Amygdala (tissue), 56 donors: Measurements from ENCODE around the gene SHF.

ENCODE experiments used
- DNase-seq, 56 donors: peaks; one replicate each; lab custom pipeline; 2025; lab: John Stamatoyannopoulos, UW

SHF gene

GRCh38 chr15:45132844-45133560 is 54.8 kb downstream of the SHF start:
- no peak for DNase-seq

- DNase-seq, result no peak
Measured at GRCh38 chr15:45131510-45131909, 56.3 kb downstream of the SHF start.

GRCh38 chr15:45130291-45131000 is 57.3 kb downstream of the SHF start:
- DNase-seq, result no peak

GRCh38 chr15:45129651-45130129 is 58.1 kb downstream of the SHF start, which contains the start of the genes DUOX1 and DUOXA1:
Gene DUOX1 (plus strand): TSS chr15:45129994. CDS start chr15:45131967, 1,973 bp downstream.
Gene DUOXA1 (minus strand): TSS chr15:45129879. CDS start chr15:45123014, 6,865 bp downstream.
- DNase-seq, result peak in 2 of 56 donors; percentile 10 to 40

- no peak for DNase-seq
Measured at GRCh38 chr15:45128971-45129639, 58.7 kb downstream of the SHF start.

GRCh38 chr15:45126535-45127158 is 61.1 kb downstream of the SHF start:
- peak in 1 of 56 donors; percentile 12 for DNase-seq

- DNase-seq, result no peak
Measured at GRCh38 chr15:45123397-45123796, 64.4 kb downstream of the SHF start.

GRCh38 chr15:45122719-45123118 is 65.0 kb downstream of the SHF start:
- DNase-seq, result no peak

GRCh38 chr15:45121706-45122417 is 65.9 kb downstream of the SHF start:
- no peak for DNase-seq

- DNase-seq, result no peak
Measured at GRCh38 chr15:45121020-45121419, 66.7 kb downstream of the SHF start.

- no peak for DNase-seq
Measured at GRCh38 chr15:45120081-45120972, 67.4 kb downstream of the SHF start.

GRCh38 chr15:45118996-45119395 is 68.8 kb downstream of the SHF start:
- DNase-seq, result no peak

- DNase-seq, result peak in 55 of 56 donors; percentile 18 to 94 (median 76)
Measured at GRCh38 chr15:45118131-45118588, 69.6 kb downstream of the SHF start.

GRCh38 chr15:45117308-45118130 is 70.2 kb downstream of the SHF start:
- no peak for DNase-seq
